Stimulated activated CD4-positive, alpha-beta T cell treated with anti-CD3 and anti-CD28 coated beads, Interleukin-12 subunit alpha, Interleukin-12 subunit beta, amount 100 ng/mL, for 48 hours (primary cell): ENCODE measurements around the gene SCPEP1.

Source experiments
- DNase-seq, 3 donors: peaks; one replicate each; pipeline ENCODE4 v3.0.0-alpha.2; 2020; ENCODE audit warnings: low read depth in 2 of 3, low spot score in 1 of 3

SCPEP1 gene

GRCh38 chr17:57034807-57035754 is 57.1 kb downstream of the SCPEP1 start:
- no peak for DNase-seq

DNA sequence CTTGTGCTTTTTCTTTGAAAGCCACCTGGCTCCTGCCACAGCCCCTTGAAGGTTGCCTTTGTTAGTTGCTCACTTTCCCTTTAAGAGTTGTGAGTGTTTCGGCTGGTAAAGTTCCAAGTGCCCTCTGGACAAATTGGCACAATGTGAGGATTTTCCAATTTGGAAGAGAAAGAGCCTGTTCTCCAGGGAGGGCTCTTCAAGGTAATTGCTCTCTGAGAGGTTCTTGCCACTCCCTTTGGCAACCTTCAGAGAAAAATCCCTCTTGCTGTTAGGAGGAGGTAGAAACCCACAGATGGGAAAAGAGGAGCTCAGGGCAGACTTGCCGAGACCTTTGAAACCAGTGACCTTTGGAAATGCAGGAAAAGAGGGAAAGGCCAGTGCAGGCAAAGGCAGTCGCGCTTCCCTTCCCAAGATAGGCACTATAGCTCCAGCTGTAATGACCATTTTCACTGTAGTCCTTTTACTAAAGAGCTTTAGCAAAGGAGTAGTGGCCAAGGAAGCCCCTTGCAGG is 58.1 kb downstream of the SCPEP1 start:
- no peak for DNase-seq

DNA sequence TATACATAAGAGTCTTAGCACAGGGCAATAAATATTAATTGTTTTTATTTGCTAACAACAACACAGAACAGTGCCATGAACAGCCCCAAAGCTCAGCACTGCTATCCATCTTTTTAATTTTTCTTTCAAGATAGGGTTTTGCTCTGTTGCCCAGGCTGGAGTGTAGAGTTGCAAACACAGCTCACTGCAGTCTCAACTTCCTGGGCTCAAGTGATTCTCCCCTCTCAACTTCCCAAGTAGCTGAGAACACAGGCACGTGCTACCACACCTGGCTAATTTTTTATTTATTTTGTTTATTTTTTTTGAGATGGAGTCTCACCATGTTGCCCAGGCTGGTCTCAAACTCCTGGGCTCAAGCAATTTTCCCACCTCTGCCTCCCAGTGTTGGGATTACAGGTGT is 59.5 kb downstream of the SCPEP1 start:
- DNase-seq: no peak

GRCh38 chr17:57038486-57038885 is 60.6 kb downstream of the SCPEP1 start:
- no peak for DNase-seq

DNA sequence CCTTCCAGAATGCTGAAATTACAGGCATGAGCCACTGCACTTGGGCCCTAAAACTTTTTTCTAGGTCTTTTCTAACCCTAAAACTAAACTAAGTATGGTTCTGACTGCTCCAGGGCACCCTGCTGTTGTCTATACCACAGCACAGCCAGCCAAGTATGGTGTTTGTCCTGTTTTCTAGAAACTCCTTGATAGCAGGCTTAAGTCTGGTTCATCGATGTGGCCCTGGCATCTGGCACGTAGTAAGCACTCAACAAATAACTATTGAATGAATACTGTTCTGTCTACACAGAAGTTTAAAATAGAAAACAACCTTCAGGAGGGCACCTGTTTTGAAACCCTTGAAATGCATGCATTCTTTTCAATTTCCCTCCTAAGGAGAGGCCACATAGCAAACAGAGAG is 62.6 kb downstream of the SCPEP1 start:
- DNase-seq: no peak

GRCh38 chr17:57043276-57043675 is 65.3 kb downstream of the SCPEP1 start:
- DNase-seq: no peak

GRCh38 chr17:57044976-57045867 is 67.3 kb downstream of the SCPEP1 start:
- DNase-seq: no peak

DNA sequence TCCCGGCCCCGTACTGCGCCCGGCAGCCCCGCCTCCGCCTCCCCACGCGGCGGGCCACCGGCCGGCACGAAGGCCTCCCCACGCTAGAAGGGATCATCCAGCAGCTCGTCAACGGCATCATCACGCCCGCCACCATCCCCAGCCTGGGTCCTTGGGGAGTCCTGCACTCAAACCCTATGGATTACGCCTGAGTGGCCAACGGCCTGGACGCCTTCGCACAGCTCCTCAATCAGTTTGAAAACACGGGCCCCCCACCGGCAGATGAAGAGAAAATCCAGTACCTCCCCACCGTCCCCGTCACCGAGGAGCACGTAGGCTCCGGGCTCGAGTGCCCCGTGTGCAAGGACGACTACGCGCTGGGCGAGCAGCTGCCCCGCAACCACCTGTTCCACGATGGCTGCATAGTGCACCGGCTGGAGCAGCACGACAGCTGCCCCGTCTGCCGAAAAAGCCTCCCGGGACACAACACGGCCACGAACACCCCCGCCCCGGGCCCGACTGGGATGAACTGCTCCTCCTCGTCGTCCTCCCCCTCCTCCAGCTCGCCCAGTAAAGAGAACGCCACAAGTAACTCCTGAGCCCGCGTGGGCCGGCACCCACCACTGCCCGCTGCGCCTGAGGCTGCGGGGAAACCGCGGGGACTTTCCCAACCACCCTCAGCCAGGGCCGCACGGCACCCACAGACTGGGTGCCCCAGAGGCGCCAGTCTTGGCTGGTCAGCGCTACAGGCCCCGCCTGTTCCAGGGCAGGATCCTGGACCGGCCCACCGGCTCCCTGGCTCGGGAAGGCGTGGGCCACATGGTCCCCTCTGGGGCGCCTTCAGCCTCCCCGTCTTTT is 68.2 kb downstream of the SCPEP1 start:
- DNase-seq: peak in 1 of 3 donors; percentile 6

GRCh38 chr17:57046749-57047148 is 68.8 kb downstream of the SCPEP1 start:
- no peak for DNase-seq

DNA sequence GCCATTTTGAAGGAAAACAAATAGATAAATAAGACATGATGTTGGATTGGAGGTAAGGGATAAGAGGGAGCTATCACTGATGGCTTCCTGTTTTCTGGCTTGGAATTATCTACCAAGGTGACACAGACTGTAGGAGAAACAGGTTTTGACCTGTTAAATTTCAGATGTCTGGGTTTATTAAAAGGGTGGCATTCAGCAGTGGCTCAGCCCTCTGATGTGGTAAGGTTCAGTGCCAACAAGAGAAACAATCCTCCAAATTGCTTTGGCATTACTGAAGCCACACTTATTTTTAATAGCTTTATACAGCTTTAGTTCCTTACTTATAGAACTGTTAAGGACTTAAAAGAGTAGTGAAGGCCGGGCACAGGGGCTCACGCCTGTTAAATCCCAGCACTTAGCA is 70.2 kb downstream of the SCPEP1 start:
- no peak for DNase-seq

GRCh38 chr17:57050306-57050705 is 72.4 kb downstream of the SCPEP1 start:
- DNase-seq: no peak

DNA sequence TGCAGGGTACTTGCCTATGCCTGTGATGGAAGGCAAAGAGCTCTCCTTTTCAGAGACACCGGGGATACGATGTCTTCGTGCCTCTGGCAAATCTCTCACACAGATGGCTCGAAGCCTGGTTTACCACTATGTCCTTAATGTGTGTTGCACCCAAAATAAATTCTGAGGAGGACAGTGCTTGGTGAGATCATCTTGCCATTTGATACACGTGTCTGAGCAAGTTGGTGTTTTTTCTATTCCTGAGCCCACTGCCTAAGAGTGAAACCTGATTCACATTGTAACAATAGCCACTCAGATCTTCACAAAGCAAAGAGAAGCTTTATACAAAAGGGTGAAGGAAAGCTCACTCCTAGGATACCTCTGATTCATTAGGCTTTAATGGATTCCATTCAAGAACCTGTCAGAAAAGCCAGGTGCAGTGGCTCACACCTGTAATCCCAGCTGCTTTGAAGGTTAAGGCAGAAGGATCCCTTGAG is 74.0 kb downstream of the SCPEP1 start:
- no peak for DNase-seq
